ENCODE measurements around the gene ADIG. TPM values are rescaled to one million over a fixed set of nuclear protein-coding genes. Genes with fewer than 3 reads are reported as not detected.
"Not testable (repeated sequence)": the region's sequence is repeated elsewhere in the genome, so short reads cannot be mapped to it uniquely, and the experiment has no call there.

ADIG gene
- total RNA-seq, 1 experiment from 2014 or later = not detected

GRCh38 chr20:38569747-38570525, 11.1 kb upstream of the ADIG start:
- DNase-seq (ENCODE audit: low read depth) = no peak

DNA sequence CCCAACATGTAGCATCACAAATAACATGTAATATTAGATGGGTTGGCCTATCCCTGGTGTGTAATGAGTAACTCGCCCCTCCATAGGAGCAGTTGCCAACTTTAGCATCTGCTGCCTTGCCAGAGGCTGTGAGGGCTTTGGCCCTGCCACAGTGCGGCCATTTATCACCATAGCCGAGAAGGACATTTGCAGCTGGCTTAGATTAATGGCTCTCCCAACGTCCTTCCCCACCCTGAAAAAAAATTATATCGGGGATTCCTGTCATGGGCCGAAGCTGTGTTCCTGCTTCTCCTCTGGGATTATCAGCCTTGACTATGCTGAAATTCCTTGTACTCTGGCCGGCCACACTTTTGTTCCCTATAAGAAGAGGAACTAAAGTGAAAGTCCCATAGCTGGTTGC, 7.6 kb upstream of the ADIG start:
- DNase-seq (ENCODE audit: low read depth) = no peak

DNA sequence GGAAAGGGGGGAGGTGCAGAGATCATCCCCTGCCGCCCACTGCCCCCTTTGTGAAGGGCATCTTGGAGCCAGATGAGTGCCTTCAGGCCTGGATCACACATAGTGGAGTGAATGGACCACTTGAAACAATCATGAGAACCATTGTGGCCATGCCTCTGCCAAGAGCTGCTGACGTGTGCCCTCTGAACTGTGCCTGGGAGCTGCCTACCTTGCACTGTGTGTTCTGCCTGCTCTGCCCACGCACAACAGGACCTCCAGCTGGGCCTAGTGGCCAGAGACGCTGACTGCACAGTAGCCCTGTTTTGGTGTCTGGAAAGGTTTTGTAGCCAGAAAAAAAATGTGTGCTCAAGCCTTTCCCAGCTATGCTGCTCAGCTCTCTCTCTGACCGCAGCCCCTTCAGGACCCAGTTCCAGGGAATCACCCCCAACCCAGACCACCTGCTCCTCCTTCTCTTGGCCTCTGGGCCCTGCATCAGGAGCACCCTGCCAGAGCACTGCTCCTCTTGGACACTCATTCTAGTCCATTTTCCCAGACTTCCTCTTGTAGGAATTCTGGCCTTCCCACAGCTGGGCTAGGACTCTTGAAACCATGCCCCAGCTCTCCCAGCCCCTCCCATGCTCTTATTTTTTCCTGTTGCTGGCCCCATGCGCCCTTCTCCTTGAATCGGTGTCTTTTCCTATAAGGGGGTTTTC, 1.6 kb upstream of the ADIG start:
- DNase-seq (ENCODE audit: low read depth) = no peak

DNA sequence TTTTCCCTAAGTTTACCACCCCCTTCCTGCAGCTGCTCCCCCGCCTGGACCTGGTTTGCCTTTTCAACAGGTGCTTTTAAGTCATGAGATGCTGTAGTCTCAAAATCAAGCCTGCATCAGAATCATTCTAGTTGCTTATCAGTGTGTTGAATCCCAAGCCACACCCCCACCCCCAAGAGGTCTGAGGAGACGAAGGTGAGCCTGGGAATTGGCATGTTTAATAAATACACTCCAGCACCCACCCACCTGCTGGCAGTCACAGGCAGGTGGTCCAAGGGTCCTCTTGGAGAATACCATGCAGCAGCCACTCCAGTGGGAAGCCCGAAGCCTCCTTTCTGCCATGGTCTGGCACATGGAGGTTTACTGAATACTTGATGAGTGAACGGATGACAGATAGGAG, 1.1 kb upstream of the ADIG start:
- DNase-seq (ENCODE audit: low read depth) = no peak

DNA sequence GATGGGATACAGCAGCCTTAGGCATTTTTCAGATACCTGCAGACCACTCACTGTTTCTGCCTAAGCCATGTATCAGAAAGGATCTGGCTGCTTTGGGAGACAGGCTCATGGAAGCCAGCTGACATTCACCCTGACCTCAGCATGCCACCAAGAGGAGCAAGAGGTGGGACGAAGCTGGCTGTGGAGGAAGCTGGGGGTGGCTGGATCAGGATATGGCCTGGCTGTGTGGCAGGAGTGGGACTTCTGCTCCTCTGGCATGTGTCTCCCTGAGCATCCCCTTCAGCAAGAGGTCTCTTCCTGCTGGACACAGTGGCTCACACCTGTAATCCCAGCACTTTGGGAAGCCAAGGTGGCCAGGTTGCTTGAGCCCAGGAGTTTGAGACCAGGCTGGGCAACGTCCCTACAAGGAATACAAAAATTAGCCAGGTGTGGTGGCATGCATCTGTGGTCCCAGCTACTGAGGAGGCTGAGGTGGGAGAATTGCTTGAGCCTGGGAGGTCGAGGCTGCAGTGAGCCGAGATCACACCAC, 897 bp downstream of the ADIG start:
- no peak for DNase-seq (ENCODE audit: low read depth)

DNA sequence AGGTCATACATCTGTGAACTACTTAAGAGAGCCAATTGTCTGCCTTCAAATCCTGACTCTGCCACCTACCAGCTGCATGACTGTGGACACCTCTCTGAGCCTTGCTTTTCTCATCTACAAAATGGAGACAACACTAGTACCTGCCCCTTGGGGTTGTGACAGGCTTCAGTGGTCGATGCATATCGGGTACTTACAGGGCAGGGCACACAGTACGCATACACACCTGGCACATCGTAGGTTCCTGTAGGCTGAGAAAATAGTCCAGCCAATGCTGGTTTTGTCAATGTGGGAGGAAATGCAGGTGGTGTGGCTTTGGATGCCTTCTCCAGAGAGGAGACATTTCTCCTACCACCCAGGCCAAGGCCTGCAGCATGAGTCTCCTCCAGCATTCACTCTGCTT, 2.3 kb downstream of the ADIG start:
- DNase-seq (ENCODE audit: low read depth) = no peak

DNA sequence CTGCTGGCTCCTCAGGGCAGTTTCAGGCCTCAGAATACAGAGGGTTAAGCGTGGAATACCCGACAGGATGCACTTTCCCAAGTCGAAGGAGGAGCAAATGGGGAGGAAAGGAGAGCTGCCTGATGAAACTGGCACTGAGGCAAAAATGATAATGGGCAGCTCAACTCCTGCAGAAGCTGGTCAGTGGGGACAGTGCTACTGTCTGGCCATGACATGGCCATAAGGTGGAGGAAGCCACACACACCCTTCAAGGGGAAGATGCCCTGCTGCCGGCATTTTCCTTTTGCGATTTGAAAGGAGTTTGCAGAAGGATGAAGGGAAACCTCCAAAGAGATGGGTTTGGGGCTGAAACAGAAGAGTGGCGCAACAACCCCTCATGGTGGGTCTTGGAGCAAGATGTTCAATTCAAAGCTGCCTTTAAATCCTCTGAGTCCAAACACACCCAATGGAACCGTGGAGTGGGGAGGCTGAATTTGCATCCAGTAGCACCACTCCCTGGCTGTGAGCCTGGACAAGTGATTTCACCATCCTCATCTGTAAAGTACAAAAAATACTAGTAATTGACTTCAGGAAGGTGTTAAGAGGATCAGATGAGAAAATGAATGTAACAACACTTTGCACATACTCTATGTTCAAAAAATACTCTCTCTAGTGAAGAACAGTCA, 3.2 kb downstream of the ADIG start:
- no peak for DNase-seq (ENCODE audit: low read depth)

GRCh38 chr20:38585404-38586180, 4.6 kb downstream of the ADIG start:
- DNase-seq (ENCODE audit: low read depth) = no peak

DNA sequence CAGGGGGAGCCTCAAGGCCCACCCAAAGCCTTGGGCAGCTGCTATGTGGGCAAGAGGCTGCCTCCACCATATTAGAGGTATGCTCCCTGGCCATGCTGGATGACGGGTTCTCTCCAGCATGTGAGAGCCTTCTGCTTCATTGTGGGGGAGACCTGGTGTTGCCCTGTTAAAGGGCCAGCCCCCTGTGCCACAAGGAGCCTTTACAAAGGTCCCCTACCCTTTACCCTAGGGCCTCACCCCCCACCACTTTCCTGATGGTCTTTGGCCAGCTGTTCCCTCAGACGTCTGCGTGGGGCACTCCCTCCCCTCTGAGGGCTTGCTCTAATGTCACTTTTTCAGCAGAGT, 5.2 kb downstream of the ADIG start:
- DNase-seq (ENCODE audit: low read depth) = no peak

DNA sequence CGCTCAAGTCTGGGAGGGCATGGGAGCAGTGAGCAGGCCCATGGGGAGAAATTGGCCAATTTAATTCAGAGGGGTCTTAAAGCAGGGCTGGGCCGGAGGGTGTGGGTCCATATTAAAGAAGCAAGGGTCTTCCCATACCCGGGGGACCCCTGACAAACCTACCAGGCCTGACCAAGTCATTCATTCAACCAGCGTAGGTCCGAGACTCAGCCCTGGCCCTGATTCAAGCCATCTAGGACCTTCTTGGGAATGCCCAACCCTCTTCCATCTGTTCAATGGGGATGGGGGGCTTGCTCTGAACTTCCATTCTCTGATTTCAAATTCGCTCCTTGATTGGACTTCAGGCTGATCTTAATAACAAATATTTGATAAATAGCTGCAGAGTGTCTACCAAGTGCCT, 7.3 kb downstream of the ADIG start:
- DNase-seq (ENCODE audit: low read depth) = no peak

DNA sequence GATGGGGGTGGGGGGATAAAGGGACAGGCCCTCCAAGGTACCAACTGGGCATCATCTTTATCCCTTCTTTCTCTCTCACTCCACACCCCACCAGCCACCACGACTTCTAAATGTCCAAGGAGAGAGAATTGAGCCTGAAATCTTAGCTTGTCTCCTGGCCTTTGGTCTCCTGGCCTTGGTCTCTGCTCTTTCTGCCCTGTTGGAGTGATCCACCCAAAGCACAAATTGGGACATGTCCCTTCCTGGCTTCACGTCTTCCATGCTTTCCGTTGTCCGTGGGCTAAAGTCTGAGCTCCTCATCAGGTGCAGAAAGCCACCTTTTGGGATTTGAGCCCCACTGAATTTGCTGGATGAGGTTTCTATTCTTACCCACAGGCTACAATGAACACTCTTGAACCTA, 8.4 kb downstream of the ADIG start:
- DNase-seq (ENCODE audit: low read depth) = no peak

DNA sequence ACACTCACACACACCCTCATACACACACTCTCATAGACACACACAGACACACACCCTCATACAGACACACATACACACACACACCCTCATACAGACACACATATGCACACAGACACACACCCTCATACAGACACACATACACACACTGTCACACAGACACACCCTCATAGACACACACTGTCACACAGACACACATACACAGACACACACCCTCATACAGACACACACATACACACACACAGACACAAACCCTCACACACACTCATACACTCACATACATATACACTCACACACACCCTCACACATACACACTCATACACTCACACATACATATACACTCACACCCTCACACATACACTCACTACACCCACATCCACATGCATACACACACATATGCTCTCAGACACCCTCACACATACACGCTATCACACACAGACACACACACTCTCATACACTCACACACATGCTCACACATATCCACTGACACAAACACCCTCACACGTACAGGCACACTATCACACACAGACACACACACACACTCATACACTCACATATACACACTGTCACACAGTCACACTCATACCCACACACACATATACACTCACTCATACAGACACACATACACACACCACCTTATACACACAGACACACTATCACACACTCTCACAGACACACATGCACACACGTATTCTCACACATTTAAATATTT, 9.1 kb downstream of the ADIG start:
- DNase-seq (ENCODE audit: low read depth) = no peak

GRCh38 chr20:38590676-38591473, 9.9 kb downstream of the ADIG start:
- peak; percentile 18 for DNase-seq (ENCODE audit: low read depth)

DNA sequence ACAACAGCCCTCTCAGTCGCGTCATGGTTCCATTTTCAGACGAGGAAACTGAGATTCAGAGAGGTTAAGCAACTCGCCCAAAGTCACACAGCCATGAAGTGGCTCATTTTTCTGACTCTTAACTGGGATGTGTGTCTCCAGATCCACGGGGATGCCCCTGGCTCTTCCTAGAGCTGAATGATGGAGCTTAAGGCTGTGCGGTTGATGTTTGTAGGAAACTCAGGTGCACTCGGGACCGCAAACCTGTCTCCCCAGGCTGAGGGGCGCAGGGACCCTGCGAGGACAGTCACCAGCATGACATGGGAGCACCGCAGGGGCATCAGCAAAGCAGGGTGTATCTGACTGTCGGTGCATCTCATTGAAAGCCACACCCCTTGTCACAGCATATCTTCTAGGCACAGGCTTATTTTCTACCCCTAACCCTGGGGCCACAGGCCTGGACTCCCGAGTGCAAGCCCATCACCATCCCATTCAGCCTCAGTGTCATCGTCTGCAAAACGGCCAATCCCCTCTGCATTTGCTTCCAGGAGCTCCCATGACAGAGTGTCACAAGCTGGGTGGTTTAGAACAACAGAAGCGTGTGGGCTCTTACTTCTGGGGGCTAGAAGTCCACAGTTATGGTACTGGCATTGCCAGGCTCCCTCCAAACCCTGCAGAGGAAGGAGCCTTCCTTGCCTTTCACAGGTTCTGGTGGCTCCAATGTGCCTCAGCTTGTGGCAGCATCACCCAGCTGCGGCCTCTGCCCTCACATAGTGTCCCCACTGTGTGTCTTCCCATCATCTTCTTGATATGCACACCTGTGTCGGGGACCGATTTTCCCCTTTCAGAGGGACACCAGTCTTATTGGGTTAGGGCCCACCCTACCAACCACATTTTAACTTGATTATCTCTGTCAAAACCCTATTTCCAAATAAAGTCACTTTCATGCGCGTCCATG, 10.7 kb downstream of the ADIG start:
- no peak for DNase-seq (ENCODE audit: low read depth)

DNA sequence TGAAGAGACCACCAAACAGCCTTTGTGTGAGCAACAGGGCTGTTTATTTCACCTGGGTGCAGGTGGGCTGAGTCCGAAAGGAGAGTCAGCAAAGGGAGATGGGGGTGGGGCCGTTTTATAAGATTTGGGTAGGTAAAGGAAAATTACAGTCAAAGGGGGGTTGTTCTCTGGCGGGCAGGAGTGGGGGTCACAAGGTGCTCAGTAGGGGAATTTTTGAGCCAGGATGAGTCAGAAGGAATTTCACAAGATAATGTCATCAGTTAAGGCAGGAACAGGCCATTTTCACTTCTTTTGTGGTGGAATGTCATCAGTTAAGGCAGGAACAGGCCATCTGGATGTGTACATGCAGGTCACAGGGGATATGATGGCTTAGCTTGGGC, 11.4 kb downstream of the ADIG start:
- peak; percentile 37 for DNase-seq (ENCODE audit: low read depth)

- not testable (repeated sequence) for DNase-seq (ENCODE audit: low read depth)
Measured at GRCh38 chr20:38594281-38594680, 13.3 kb downstream of the ADIG start.

GRCh38 chr20:38595886-38596285, 14.9 kb downstream of the ADIG start:
- not testable (repeated sequence) for DNase-seq (ENCODE audit: low read depth)

DNA sequence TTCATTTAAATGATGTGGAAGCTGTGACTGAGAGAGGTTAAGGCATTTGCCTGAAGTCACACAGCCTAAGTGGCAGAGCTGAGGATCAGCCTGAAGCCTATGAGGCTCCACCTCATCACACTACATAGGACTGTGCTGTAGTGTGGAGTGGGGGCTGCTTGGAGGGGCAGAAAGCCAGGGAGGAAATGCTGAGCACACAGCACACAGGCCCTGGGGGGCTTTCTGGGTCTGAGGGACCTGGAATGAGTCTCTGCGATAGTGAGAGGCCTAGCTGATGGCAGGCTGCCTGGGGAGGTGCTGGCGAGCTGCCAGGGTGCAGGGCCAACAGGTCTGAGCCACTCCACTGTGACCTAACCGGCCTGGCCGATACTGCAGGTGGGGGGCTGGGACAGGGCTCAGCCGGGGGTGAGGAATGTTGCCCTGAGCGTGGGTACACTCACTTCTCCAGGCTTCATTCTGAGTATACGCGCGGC, 18.4 kb downstream of the ADIG start:
- DNase-seq (ENCODE audit: low read depth) = peak; percentile 20

DNA sequence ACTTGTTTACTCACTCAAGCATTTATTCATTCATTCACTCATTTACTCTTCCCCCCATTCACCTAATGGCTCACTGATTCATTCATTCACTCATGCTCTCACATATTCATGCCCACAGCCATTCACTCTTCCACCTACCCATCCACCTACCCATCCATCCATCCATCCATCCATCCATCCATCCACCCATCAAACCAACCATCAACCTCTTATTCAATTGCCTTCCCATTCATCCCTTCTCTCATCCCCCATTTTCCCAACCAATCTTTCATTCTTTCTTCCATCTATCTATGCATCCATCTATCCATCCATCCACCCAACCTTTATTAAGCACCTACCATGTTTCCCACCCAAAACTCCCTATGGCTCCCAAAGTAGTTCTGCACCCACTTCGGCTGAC, 19.1 kb downstream of the ADIG start:
- no peak for DNase-seq (ENCODE audit: low read depth)

Measured in RPMI7951 (cell line).